Vagina (tissue), 2 donors: ENCODE results near the gene ATP5MC2.

ENCODE experiments used
- CTCF ChIP-seq, 3 experiments: fragments of 450-650 bp in 2 of 3; fragments of 200-600 bp in 1 of 3; sonication (generic) in 1 of 3; IDR thresholded peaks; one replicate each; pipeline ENCODE4 v1.5.1; 2017 to 2019; ENCODE audit warnings: antibody characterized with exemption in 3 of 3, mild to moderate bottlenecking in 2 of 3, moderate library complexity in 2 of 3
- POLR2A ChIP-seq, 2 donors: fragments of 450-650 bp; IDR thresholded peaks; one replicate each; pipeline ENCODE4 v1.6.1; 2017; ENCODE audit warnings: antibody characterized with exemption in 2 of 2, mild to moderate bottlenecking in 2 of 2, moderate library complexity in 2 of 2

GRCh38 chr12:53677016-53677799, 1.3 kb upstream of the ATP5MC2 start:
- TF ChIP-seq CTCF (IDR thresholded peaks at IDR 0.05) (no peak), POLR2A (IDR thresholded peaks at IDR 0.05) (no peak)
